CD4-positive, alpha-beta T cell treated with Interleukin-15 for 1 hour (primary cell): ENCODE data around the gene SEC22A.

ENCODE experiments used
- DNase-seq: peaks from one replicate; pipeline ENCODE4 v3.0.0-alpha.2; 2020

The SEC22A gene

GRCh38 chr3:123311201-123311600 is 109.5 kb downstream of the SEC22A start:
- DNase-seq, result no peak

- no peak for DNase-seq
Measured at GRCh38 chr3:123312331-123313265, 110.9 kb downstream of the SEC22A start.

GRCh38 chr3:123313889-123314288 is 112.1 kb downstream of the SEC22A start:
- no peak for DNase-seq

- no peak for DNase-seq
Measured at GRCh38 chr3:123314359-123315270, 112.9 kb downstream of the SEC22A start.

GRCh38 chr3:123315271-123315595 is 113.5 kb downstream of the SEC22A start:
- DNase-seq, result no peak

GRCh38 chr3:123317716-123318115 is 116.0 kb downstream of the SEC22A start:
- no peak for DNase-seq

- no peak for DNase-seq
Measured at GRCh38 chr3:123318374-123318773, 116.6 kb downstream of the SEC22A start.

GRCh38 chr3:123319760-123320159 is 118.0 kb downstream of the SEC22A start:
- no peak for DNase-seq

- DNase-seq, result no peak
Measured at GRCh38 chr3:123320221-123320620, 118.5 kb downstream of the SEC22A start.

- DNase-seq, result no peak
Measured at GRCh38 chr3:123321806-123322205, 120.1 kb downstream of the SEC22A start.

GRCh38 chr3:123322866-123323265 is 121.1 kb downstream of the SEC22A start:
- no peak for DNase-seq
